GM19324 (cell line): ENCODE data around the gene MIOS.

ENCODE experiments used
- ATAC-seq: cut with Tn5 transposase; IDR thresholded peaks from one replicate; pipeline ENCODE4 v1.9.1; 2021; ENCODE audit warnings: mild to moderate bottlenecking, moderate library complexity; ENCODE audit not compliant: unreplicated experiment, low FRiP score

The MIOS gene

GRCh38 chr7:7581531-7582179 lies 15.0 kb downstream of the MIOS start:
- no peak for ATAC-seq

- ATAC-seq, result no peak
Observed at GRCh38 chr7:7582596-7582995, 15.9 kb downstream of the MIOS start.

GRCh38 chr7:7583731-7584130 lies 17.0 kb downstream of the MIOS start:
- ATAC-seq, result no peak

GRCh38 chr7:7584653-7585052 lies 18.0 kb downstream of the MIOS start:
- no peak for ATAC-seq

- ATAC-seq, result no peak
Observed at GRCh38 chr7:7585241-7585928, 18.7 kb downstream of the MIOS start.

- no peak for ATAC-seq
Observed at GRCh38 chr7:7595451-7595850, 28.8 kb downstream of the MIOS start.

- no peak for ATAC-seq
Observed at GRCh38 chr7:7596176-7596575, 29.5 kb downstream of the MIOS start.

GRCh38 chr7:7607010-7607409 lies 40.3 kb downstream of the MIOS start:
- no peak for ATAC-seq

- ATAC-seq, result no peak
Observed at GRCh38 chr7:7609330-7609729, 42.6 kb downstream of the MIOS start.

GRCh38 chr7:7612519-7612918 lies 45.8 kb downstream of the MIOS start:
- ATAC-seq, result no peak

- no peak for ATAC-seq
Observed at GRCh38 chr7:7613210-7613609, 46.5 kb downstream of the MIOS start.

GRCh38 chr7:7614018-7614741 lies 47.5 kb downstream of the MIOS start:
- ATAC-seq, result no peak

GRCh38 chr7:7617550-7617949 lies 50.9 kb downstream of the MIOS start:
- ATAC-seq, result no peak

GRCh38 chr7:7618410-7618809 lies 51.7 kb downstream of the MIOS start:
- no peak for ATAC-seq

- ATAC-seq, result no peak
Observed at GRCh38 chr7:7620236-7620635, 53.6 kb downstream of the MIOS start.

GRCh38 chr7:7620644-7621210 lies 54.0 kb downstream of the MIOS start:
- ATAC-seq, result no peak

GRCh38 chr7:7628476-7628875 lies 61.8 kb downstream of the MIOS start:
- ATAC-seq, result no peak

GRCh38 chr7:7630626-7631329 lies 64.1 kb downstream of the MIOS start:
- no peak for ATAC-seq

- ATAC-seq, result no peak
Observed at GRCh38 chr7:7639421-7639820, 72.7 kb downstream of the MIOS start.

- ATAC-seq, result no peak
Observed at GRCh38 chr7:7639847-7640220, 73.2 kb downstream of the MIOS start.
